Measurements from ENCODE around the gene RAI1.

DNA sequence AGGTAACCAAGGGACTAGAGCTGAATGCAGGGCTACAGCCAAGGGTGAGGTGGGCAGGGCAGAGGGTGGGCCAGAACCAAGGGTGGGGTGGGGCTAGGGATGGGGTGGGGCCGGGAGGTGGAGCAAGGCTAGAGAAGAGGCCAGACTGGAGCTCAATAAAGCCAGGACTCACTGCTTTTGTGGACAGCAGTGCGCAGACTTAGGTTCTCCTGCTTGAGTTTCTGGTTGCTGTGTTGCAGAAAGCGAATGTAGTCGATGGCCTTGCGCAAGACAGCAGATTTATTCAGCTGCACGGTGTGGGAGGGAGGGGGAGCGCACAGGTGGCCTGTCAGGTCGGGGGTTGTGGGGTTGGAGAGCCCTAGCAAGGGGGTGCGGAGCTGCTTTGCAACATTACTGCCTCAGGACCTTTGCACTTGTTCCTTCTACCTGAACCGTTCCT is 136.8 kb downstream of the RAI1 start:
- TF ChIP-seq ZNF558 (tag by site-specific recombination; IDR thresholded peaks at IDR 0.05): no peak
- TF ChIP-seq, protein P1, sequence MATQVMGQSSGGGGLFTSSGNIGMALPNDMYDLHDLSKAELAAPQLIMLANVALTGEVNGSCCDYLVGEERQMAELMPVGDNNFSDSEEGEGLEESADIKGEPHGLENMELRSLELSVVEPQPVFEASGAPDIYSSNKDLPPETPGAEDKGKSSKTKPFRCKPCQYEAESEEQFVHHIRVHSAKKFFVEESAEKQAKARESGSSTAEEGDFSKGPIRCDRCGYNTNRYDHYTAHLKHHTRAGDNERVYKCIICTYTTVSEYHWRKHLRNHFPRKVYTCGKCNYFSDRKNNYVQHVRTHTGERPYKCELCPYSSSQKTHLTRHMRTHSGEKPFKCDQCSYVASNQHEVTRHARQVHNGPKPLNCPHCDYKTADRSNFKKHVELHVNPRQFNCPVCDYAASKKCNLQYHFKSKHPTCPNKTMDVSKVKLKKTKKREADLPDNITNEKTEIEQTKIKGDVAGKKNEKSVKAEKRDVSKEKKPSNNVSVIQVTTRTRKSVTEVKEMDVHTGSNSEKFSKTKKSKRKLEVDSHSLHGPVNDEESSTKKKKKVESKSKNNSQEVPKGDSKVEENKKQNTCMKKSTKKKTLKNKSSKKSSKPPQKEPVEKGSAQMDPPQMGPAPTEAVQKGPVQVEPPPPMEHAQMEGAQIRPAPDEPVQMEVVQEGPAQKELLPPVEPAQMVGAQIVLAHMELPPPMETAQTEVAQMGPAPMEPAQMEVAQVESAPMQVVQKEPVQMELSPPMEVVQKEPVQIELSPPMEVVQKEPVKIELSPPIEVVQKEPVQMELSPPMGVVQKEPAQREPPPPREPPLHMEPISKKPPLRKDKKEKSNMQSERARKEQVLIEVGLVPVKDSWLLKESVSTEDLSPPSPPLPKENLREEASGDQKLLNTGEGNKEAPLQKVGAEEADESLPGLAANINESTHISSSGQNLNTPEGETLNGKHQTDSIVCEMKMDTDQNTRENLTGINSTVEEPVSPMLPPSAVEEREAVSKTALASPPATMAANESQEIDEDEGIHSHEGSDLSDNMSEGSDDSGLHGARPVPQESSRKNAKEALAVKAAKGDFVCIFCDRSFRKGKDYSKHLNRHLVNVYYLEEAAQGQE (tag by site-specific recombination; IDR thresholded peaks at IDR 0.05): no peak
- TF ChIP-seq, protein P2, sequence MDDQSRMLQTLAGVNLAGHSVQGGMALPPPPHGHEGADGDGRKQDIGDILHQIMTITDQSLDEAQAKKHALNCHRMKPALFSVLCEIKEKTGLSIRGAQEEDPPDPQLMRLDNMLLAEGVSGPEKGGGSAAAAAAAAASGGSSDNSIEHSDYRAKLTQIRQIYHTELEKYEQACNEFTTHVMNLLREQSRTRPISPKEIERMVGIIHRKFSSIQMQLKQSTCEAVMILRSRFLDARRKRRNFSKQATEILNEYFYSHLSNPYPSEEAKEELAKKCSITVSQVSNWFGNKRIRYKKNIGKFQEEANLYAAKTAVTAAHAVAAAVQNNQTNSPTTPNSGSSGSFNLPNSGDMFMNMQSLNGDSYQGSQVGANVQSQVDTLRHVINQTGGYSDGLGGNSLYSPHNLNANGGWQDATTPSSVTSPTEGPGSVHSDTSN (CRISPR knock-in tag; IDR thresholded peaks at IDR 0.05): no peak
- TF ChIP-seq, protein P3, sequence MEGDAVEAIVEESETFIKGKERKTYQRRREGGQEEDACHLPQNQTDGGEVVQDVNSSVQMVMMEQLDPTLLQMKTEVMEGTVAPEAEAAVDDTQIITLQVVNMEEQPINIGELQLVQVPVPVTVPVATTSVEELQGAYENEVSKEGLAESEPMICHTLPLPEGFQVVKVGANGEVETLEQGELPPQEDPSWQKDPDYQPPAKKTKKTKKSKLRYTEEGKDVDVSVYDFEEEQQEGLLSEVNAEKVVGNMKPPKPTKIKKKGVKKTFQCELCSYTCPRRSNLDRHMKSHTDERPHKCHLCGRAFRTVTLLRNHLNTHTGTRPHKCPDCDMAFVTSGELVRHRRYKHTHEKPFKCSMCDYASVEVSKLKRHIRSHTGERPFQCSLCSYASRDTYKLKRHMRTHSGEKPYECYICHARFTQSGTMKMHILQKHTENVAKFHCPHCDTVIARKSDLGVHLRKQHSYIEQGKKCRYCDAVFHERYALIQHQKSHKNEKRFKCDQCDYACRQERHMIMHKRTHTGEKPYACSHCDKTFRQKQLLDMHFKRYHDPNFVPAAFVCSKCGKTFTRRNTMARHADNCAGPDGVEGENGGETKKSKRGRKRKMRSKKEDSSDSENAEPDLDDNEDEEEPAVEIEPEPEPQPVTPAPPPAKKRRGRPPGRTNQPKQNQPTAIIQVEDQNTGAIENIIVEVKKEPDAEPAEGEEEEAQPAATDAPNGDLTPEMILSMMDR (tag by site-specific recombination; IDR thresholded peaks at IDR 0.05): no peak

Measured in HEK293 (cell line).